Neural progenitor cell (in vitro differentiated cells): Measurements from ENCODE around the gene AMN1. TPM values are rescaled to one million over a fixed set of nuclear protein-coding genes. Genes with fewer than 3 reads are reported as not detected.
"Not testable (repeated sequence)": the region's sequence is repeated elsewhere in the genome, so short reads cannot be mapped to it uniquely, and the experiment has no call there.

Source experiments
- DNase-seq: peaks from one replicate; pipeline ENCODE4 v3.0.0-alpha.2; 2016; ENCODE audit warnings: low spot score
- H2AFZ ChIP-seq: fragments of 200-600 bp; sonication (generic); replicated peaks from 2 replicates; pipeline ENCODE4 v1.6.1; 2016; ENCODE audit warnings: antibody characterized with exemption
- H3F3A ChIP-seq: fragments of 200-600 bp; sonication (generic); 2 replicates; pipeline ENCODE4 v1.6.1; 2016; ENCODE audit warnings: antibody characterized with exemption, low read depth
- H3K27ac ChIP-seq: fragments of 200-600 bp; sonication (generic); 2 replicates; pipeline ENCODE4 v1.5.1; 2016; ENCODE audit warnings: mild to moderate bottlenecking
- H3K27me3 ChIP-seq: fragments of 200-600 bp; sonication (generic); 2 replicates; pipeline ENCODE4 v1.6.1; 2016; ENCODE audit warnings: mild to moderate bottlenecking, moderate library complexity
- H3K36me3 ChIP-seq: fragments of 200-600 bp; sonication (generic); 2 replicates; pipeline ENCODE4 v1.5.1; 2016
- H3K4me1 ChIP-seq: fragments of 200-600 bp; sonication (generic); 2 replicates; pipeline ENCODE4 v1.6.1; 2016; ENCODE audit warnings: mixed run types
- H3K4me2 ChIP-seq: fragments of 200-600 bp; sonication (generic); 2 replicates; pipeline ENCODE4 v1.6.1; 2016
- H3K4me3 ChIP-seq: fragments of 200-600 bp; sonication (generic); 2 replicates; pipeline ENCODE4 v1.5.1; 2016
- H3K79me2 ChIP-seq: fragments of 200-600 bp; sonication (generic); 2 replicates; pipeline ENCODE4 v1.6.1; 2016; ENCODE audit warnings: low read depth
- H3K9ac ChIP-seq: fragments of 200-600 bp; sonication (generic); 2 replicates; pipeline ENCODE4 v1.6.1; 2016
- H3K9me3 ChIP-seq: fragments of 200-600 bp; sonication (generic); 2 replicates; pipeline ENCODE4 v1.5.1; 2016; ENCODE audit warnings: low read depth
- H4K20me1 ChIP-seq: fragments of 200-600 bp; sonication (generic); 2 replicates; pipeline ENCODE4 v1.6.1; 2016; ENCODE audit warnings: low read depth
- H3K27ac Mint-ChIP-seq: 3 replicates; pipeline ENCODE4 v1.8.0; 2021; ENCODE audit warnings: mixed read lengths
- H3K27me3 Mint-ChIP-seq: 2 replicates; pipeline ENCODE4 v1.8.0; 2022; ENCODE audit warnings: low read depth, mild to moderate bottlenecking, inconsistent platforms, moderate library complexity, mixed read lengths; ENCODE audit not compliant: insufficient read depth
- H3K36me3 Mint-ChIP-seq: 3 replicates; pipeline ENCODE4 v1.8.0; 2021; ENCODE audit warnings: mixed read lengths
- H3K4me1 Mint-ChIP-seq: 3 replicates; pipeline ENCODE4 v1.8.0; 2021; ENCODE audit warnings: mixed read lengths
- H3K4me3 Mint-ChIP-seq: 3 replicates; pipeline ENCODE4 v1.8.0; 2021; ENCODE audit warnings: mild to moderate bottlenecking, moderate library complexity, mixed read lengths
- H3K9me3 Mint-ChIP-seq: 3 replicates; pipeline ENCODE4 v1.8.0; 2020; ENCODE audit warnings: mixed read lengths
- EZH2 ChIP-seq: fragments of 200-600 bp; sonication (generic); IDR thresholded peaks from 2 replicates; pipeline ENCODE4 v1.6.1; 2017; ENCODE audit warnings: antibody characterized with exemption, mild to moderate bottlenecking, moderate library complexity
- EZH2phosphoT487 ChIP-seq: fragments of 200-600 bp; sonication (generic); IDR thresholded peaks from 2 replicates; pipeline ENCODE4 v1.6.1; 2017; ENCODE audit warnings: antibody characterized with exemption
- total RNA-seq: library from RNA; depleted of rRNA; stranded (reverse); fragments of >200 nt; gene quantifications from 2 replicates; pipeline ENCODE4 v1.2.3, GENCODE V29; 2015; ENCODE audit warnings: low replicate concordance
- TF ChIP-seq, protein P1 (sequence below): fragments of 200-600 bp; sonication (generic); IDR thresholded peaks from 2 replicates; pipeline ENCODE4 v1.5.1; 2017; ENCODE audit warnings: antibody characterized with exemption, mild to moderate bottlenecking

The AMN1 gene
- total RNA-seq, 1 donor from 2014 or later = 29.4 TPM

DNA sequence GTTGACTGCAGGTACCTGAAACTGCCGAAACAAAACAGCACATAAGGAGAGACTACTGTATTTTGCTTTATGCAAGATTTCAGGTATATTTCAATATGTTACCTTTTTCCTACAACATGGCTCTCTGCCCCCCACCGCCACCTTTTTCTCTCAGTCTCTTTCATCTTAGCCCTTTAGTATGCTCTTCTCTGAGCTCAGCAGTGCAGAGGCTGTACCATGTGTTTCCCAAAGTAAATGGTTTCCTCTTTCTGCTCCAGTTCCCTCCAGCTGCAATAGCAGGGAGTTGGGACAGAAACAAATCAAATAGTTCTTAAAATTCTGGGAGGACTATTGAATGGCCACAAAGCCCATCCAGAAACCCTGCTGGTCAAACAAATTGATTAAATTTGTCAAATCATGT, 4.3 kb downstream of the AMN1 start:
- H3K4me1 Mint-ChIP-seq = peaks cover 23% of the 10 kb centered on the region
- H3K36me3 ChIP-seq = no peaks in the 10 kb centered on the region
- TF ChIP-seq EZH2 (no peak), EZH2phosphoT487 (no peak)
- TF ChIP-seq, protein P1, sequence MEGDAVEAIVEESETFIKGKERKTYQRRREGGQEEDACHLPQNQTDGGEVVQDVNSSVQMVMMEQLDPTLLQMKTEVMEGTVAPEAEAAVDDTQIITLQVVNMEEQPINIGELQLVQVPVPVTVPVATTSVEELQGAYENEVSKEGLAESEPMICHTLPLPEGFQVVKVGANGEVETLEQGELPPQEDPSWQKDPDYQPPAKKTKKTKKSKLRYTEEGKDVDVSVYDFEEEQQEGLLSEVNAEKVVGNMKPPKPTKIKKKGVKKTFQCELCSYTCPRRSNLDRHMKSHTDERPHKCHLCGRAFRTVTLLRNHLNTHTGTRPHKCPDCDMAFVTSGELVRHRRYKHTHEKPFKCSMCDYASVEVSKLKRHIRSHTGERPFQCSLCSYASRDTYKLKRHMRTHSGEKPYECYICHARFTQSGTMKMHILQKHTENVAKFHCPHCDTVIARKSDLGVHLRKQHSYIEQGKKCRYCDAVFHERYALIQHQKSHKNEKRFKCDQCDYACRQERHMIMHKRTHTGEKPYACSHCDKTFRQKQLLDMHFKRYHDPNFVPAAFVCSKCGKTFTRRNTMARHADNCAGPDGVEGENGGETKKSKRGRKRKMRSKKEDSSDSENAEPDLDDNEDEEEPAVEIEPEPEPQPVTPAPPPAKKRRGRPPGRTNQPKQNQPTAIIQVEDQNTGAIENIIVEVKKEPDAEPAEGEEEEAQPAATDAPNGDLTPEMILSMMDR = no peak

DNA sequence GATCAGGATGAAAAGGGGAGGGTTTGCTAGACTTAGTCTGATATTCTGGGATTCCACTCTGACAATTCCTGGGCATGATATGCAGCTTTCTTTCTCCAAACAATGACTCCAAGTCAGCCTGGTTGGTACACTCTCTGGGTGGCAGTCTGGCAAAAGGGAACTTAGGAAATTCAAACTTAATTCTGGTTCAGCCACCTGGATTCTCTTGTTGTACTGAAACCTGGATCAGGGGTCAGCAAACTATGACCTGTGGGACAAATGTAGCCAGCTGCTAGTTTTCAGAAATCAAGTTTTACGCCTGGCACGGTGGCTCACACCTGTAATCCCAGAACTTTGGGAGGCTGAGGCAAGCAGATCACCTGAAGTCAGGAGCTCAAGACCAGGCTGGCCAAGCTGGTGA, 6.2 kb downstream of the AMN1 start:
- H3K9me3 Mint-ChIP-seq = peaks cover 6% of the 10 kb centered on the region
- Histone ChIP-seq H2AFZ (no peak overlapping the region), H3F3A (no peaks in the 10 kb centered on the region), H3K27me3 (no peaks in the 10 kb centered on the region), H4K20me1 (no peaks in the 10 kb centered on the region), H3K9ac (no peak overlapping the region), H3K9me3 (no peaks in the 10 kb centered on the region), H3K27ac (no peak overlapping the region), H3K4me1 (peaks cover 22% of the 10 kb centered on the region), H3K4me2 (no peak overlapping the region), H3K79me2 (no peaks in the 10 kb centered on the region), H3K36me3 (no peaks in the 10 kb centered on the region), H3K4me3 (no peak overlapping the region)
- no peaks in the 10 kb centered on the region for H3K27me3 Mint-ChIP-seq
- H3K27ac Mint-ChIP-seq = no peak overlapping the region
- no peak for DNase-seq
- peaks cover 16% of the 10 kb centered on the region for H3K4me1 Mint-ChIP-seq
- no peak overlapping the region for H3K4me3 Mint-ChIP-seq
- peaks cover 7% of the 10 kb centered on the region for H3K36me3 Mint-ChIP-seq
- TF ChIP-seq EZH2 (no peak), EZH2phosphoT487 (no peak)
- TF ChIP-seq, protein P1 = no peak

More for the DNA sequence above, 4.3 kb downstream of the AMN1 start:
- peak; percentile 24 for DNase-seq
- no peak overlapping the region for H3K4me3 ChIP-seq
- H3K9me3 Mint-ChIP-seq = peaks cover 6% of the 10 kb centered on the region
- no peaks in the 10 kb centered on the region for H3K27me3 Mint-ChIP-seq
- H3K4me1 ChIP-seq = peaks cover 17% of the 10 kb centered on the region
- no peak overlapping the region for H3K27ac ChIP-seq
- H3K36me3 Mint-ChIP-seq = peaks cover 2% of the 10 kb centered on the region
- H3K79me2 ChIP-seq = no peaks in the 10 kb centered on the region
- peak overlapping the region; percentile 51 for H2AFZ ChIP-seq
- H3K9ac ChIP-seq = no peak overlapping the region
- no peaks in the 10 kb centered on the region for H3K9me3 ChIP-seq
- H3F3A ChIP-seq = peaks cover 11% of the 10 kb centered on the region
- no peak overlapping the region for H3K4me3 Mint-ChIP-seq
- no peaks in the 10 kb centered on the region for H4K20me1 ChIP-seq
- H3K4me2 ChIP-seq = peak overlapping the region; percentile 35
- H3K27ac Mint-ChIP-seq = no peak overlapping the region
- H3K27me3 ChIP-seq = no peaks in the 10 kb centered on the region

DNA sequence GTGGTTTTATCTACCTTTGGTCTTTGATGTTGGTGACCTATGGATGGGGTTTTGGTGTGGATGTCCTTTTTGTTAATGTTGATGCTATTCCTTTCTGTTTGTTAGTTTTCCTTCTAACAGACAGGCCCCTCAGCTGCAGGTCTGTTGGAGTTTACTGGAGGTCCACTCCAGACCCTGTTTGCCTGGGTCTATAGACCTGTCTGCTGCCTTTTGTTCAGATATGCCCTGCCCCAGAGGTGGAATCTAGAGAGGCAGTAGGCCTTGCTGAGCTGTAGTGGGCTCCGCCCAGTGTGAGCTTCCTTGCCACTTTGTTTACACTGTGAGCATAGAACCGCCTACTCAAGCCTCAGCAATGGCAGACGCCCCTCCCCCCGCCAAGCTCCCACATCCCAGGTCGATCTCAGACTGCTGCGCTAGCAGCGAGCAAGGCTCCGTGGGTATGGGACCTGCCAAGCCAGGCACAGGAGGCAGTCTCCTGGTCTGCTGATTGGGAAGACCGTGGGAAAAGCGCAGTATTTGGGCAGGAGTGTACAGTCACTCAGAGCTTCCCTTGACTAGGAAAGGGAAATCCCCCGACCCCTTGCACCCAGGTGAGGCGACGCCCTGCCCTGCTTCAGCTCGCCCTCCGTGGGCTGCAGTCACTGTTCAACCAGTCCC, 10.2 kb downstream of the AMN1 start:
- not testable (repeated sequence) for H2AFZ ChIP-seq, H3K27me3 Mint-ChIP-seq, H3K79me2 ChIP-seq, H3K4me3 ChIP-seq, H3K9ac ChIP-seq, H3K36me3 Mint-ChIP-seq, H3K4me3 Mint-ChIP-seq, H3K27ac ChIP-seq, H3K36me3 ChIP-seq, H3K27me3 ChIP-seq, H3F3A ChIP-seq, H3K9me3 ChIP-seq, H3K4me2 ChIP-seq, H3K27ac Mint-ChIP-seq, H3K4me1 ChIP-seq, H3K4me1 Mint-ChIP-seq, H4K20me1 ChIP-seq, H3K9me3 Mint-ChIP-seq
- peak; percentile 50 for DNase-seq

DNA sequence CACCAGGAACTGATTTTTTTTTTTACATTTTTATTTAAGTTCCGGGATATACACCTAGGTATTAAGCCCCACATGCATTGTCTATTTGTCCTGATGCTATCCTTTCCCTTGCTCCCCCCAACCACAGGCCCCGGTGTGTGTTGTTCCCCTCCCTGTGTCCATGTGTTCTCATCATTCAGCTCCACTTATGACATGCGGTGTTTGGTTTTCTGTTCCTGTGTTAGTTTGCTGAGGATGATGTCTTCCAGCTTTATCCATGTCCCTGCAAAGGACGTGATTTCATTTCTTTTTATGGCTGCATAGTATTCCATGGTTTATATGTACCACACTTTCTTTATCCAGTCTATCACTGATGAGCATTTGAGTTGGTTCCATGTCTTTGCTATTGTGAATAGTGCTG, 11.8 kb downstream of the AMN1 start:
- H3K9me3 Mint-ChIP-seq, H3K79me2 ChIP-seq, H3K9me3 ChIP-seq, H3K27ac Mint-ChIP-seq, H3K27ac ChIP-seq, H3K4me3 Mint-ChIP-seq, H4K20me1 ChIP-seq, H3F3A ChIP-seq, H3K4me1 ChIP-seq, H3K4me1 Mint-ChIP-seq, H3K27me3 Mint-ChIP-seq, H2AFZ ChIP-seq, H3K27me3 ChIP-seq, H3K4me3 ChIP-seq, DNase-seq, H3K4me2 ChIP-seq, H3K36me3 Mint-ChIP-seq, H3K9ac ChIP-seq, H3K36me3 ChIP-seq: not testable (repeated sequence)
